GM23338 (cell line): Measurements from ENCODE around the gene COL18A1. TPM values are rescaled to one million over a fixed set of nuclear protein-coding genes. Genes with fewer than 3 reads are reported as not detected.

Experiments used
- ATAC-seq: fragments of 200-7000 bp; cut with Tn5 transposase; 3 replicates; pipeline ENCODE4 v1.9.1; 2020
- DNase-seq: peaks from one replicate; pipeline ENCODE4 v3.0.0-alpha.2; 2015; ENCODE audit warnings: low spot score
- H2AFZ ChIP-seq: fragments of 200-600 bp; sonication (generic); 2 replicates; pipeline ENCODE4 v1.8.0; 2016; ENCODE audit warnings: antibody characterized with exemption, mild to moderate bottlenecking, moderate library complexity
- H3F3A ChIP-seq: fragments of 200-600 bp; sonication (generic); replicated peaks from 2 replicates; pipeline ENCODE4 v1.8.0; 2017; ENCODE audit warnings: antibody characterized with exemption, mixed run types, low read depth
- H3K27ac ChIP-seq: fragments of 200-600 bp; sonication (generic); 2 replicates; pipeline ENCODE4 v1.6.1; 2016; ENCODE audit warnings: low read depth
- H3K27me3 ChIP-seq: fragments of 200-600 bp; sonication (generic); 2 replicates; pipeline ENCODE4 v1.8.0; 2016; ENCODE audit warnings: mild to moderate bottlenecking, mixed run types, moderate library complexity; ENCODE audit not compliant: insufficient read depth
- H3K36me3 ChIP-seq: fragments of 200-600 bp; sonication (generic); 2 replicates; pipeline ENCODE4 v1.8.0; 2016; ENCODE audit warnings: mild to moderate bottlenecking; ENCODE audit not compliant: insufficient read depth
- H3K4me1 ChIP-seq: fragments of 200-600 bp; sonication (generic); 2 replicates; pipeline ENCODE4 v1.8.0; 2016; ENCODE audit warnings: mild to moderate bottlenecking, moderate library complexity; ENCODE audit not compliant: insufficient read depth
- H3K4me2 ChIP-seq: fragments of 200-600 bp; sonication (generic); 2 replicates; pipeline ENCODE4 v1.7.1; 2017; ENCODE audit warnings: mixed run types
- H3K4me3 ChIP-seq: fragments of 200-600 bp; sonication (generic); 2 replicates; pipeline ENCODE4 v1.6.1; 2016; ENCODE audit warnings: mixed run types
- H3K79me2 ChIP-seq: fragments of 200-600 bp; sonication (generic); replicated peaks from 2 replicates; pipeline ENCODE4 v1.8.0; 2017; ENCODE audit warnings: mild to moderate bottlenecking; ENCODE audit not compliant: insufficient read depth
- H3K9me2 ChIP-seq: fragments of 200-600 bp; sonication (generic); 2 replicates; pipeline ENCODE4 v1.8.0; 2017; ENCODE audit not compliant: insufficient read depth
- H4K20me1 ChIP-seq: fragments of 200-600 bp; sonication (generic); replicated peaks from 2 replicates; pipeline ENCODE4 v1.8.0; 2017; ENCODE audit warnings: mild to moderate bottlenecking; ENCODE audit not compliant: insufficient read depth
- H3K27ac Mint-ChIP-seq: 2 replicates; pipeline ENCODE4 v1.8.0; 2020; ENCODE audit warnings: inconsistent platforms, mild to moderate bottlenecking, moderate library complexity, mixed read lengths
- H3K27me3 Mint-ChIP-seq: 3 replicates; pipeline ENCODE4 v1.8.0; 2022; ENCODE audit warnings: low read depth, mild to moderate bottlenecking, moderate library complexity, mixed read lengths, inconsistent platforms; ENCODE audit not compliant: insufficient read depth, poor library complexity
- H3K36me3 Mint-ChIP-seq: 3 replicates; pipeline ENCODE4 v1.8.0; 2021; ENCODE audit warnings: low read depth, mild to moderate bottlenecking, inconsistent platforms, moderate library complexity, mixed read lengths
- H3K4me1 Mint-ChIP-seq: 3 replicates; pipeline ENCODE4 v1.8.0; 2020; ENCODE audit warnings: mild to moderate bottlenecking, inconsistent platforms, mixed read lengths
- H3K4me3 Mint-ChIP-seq: 3 replicates; pipeline ENCODE4 v1.8.0; 2021; ENCODE audit warnings: moderate library complexity, mild to moderate bottlenecking, inconsistent platforms, mixed read lengths
- H3K9me3 Mint-ChIP-seq: 3 replicates; pipeline ENCODE4 v1.8.0; 2020; ENCODE audit warnings: moderate library complexity, mild to moderate bottlenecking, inconsistent platforms, mixed read lengths
- CREB1 ChIP-seq: fragments of 250-450 bp; sonication (Bioruptor Pico); IDR thresholded peaks from 2 replicates; pipeline ENCODE4 v1.5.0; 2020; ENCODE audit warnings: low read depth, mild to moderate bottlenecking, moderate library complexity
- EZH2 ChIP-seq: fragments of 200-600 bp; sonication (generic); IDR thresholded peaks from one replicate; pipeline ENCODE4 v1.8.0; 2017; ENCODE audit warnings: antibody characterized with exemption, mild to moderate bottlenecking, low read depth; ENCODE audit not compliant: unreplicated experiment
- JUNB ChIP-seq: IDR thresholded peaks from one replicate; pipeline ENCODE4 v1.6.1; 2016; ENCODE audit warnings: antibody characterized with exemption; ENCODE audit not compliant: unreplicated experiment
- NANOG ChIP-seq: IDR thresholded peaks from 2 replicates; pipeline ENCODE4 v1.6.1; 2016; ENCODE audit warnings: antibody characterized with exemption, borderline replicate concordance
- POLR2AphosphoS5 ChIP-seq: IDR thresholded peaks from 2 replicates; pipeline ENCODE4 v1.6.1; 2016; ENCODE audit warnings: antibody characterized with exemption, low read depth
- STAT1 ChIP-seq: IDR thresholded peaks from one replicate; pipeline ENCODE4 v1.6.1; 2016; ENCODE audit warnings: antibody characterized with exemption; ENCODE audit not compliant: unreplicated experiment
- ZNF462 ChIP-seq: fragments of 250-450 bp; sonication (Bioruptor Pico); IDR thresholded peaks from 2 replicates; pipeline ENCODE4 v1.5.0; 2020; ENCODE audit warnings: mild to moderate bottlenecking, moderate library complexity
- long read RNA-seq: library from polyadenylated mRNA; unstranded; transcript quantifications from one replicate; pipeline ENCODE4 v2.0.0, GENCODE V29; 2020; ENCODE audit not compliant: unreplicated experiment
- polyA plus RNA-seq: library from polyadenylated mRNA; unstranded; fragments of >200 nt; fragmentation: Nextera tagmentation; extraction: Ambion mirVana; gene quantifications from 2 replicates; pipeline ENCODE4 v1.2.1, GENCODE V29; 2016
- total RNA-seq: library from RNA; depleted of rRNA; stranded (reverse); fragments of >200 nt; shearing (Covaris generic); gene quantifications from 2 replicates; pipeline ENCODE4 v1.2.3, GENCODE V29; 2014; rRNA removed
- TF ChIP-seq, protein P1 (sequence below), 2 experiments: fragments of 200-600 bp in 1 of 2; sonication (generic) in 1 of 2; conservative IDR thresholded peaks; 2 replicates each; pipeline versions ENCODE4 v1.5.1 to v1.6.1; 2016 to 2017; ENCODE audit warnings: antibody characterized with exemption in 2 of 2, low read depth in 2 of 2, mild to moderate bottlenecking in 2 of 2, moderate library complexity in 1 of 2
- TF ChIP-seq, protein P2 (sequence below): IDR thresholded peaks from 2 replicates; pipeline ENCODE4 v1.6.1; 2016; ENCODE audit warnings: antibody characterized with exemption

The COL18A1 gene
- total RNA-seq (287 and 430 TPM in 2 replicates), polyA plus RNA-seq (38.4 and 45.1 TPM in 2 replicates)
- long read RNA-seq, partial matches to known transcripts: 9 of 19 reads
- long read RNA-seq, other reads (novel, unspliced or antisense): 10 of 19 reads

- Mint-ChIP-seq H3K27me3 (peaks cover 29% of the 10 kb centered on the region), H3K27ac (peak within 1 kb of the TSS; percentile 87), H3K4me1 (peaks cover 54% of the 10 kb centered on the region), H3K36me3 (peaks cover 25% of the 10 kb centered on the region), H3K4me3 (peak within 1 kb of the TSS; percentile 82), H3K9me3 (peaks cover 15% of the 10 kb centered on the region)
- Histone ChIP-seq H3F3A (peaks cover 30% of the 10 kb centered on the region), H3K27me3 (peaks cover 5% of the 10 kb centered on the region; the same call in 1 of the 2 replicates), H4K20me1 (peaks cover 19% of the 10 kb centered on the region), H3K4me3 (peak within 1 kb of the TSS; percentile 86), H2AFZ (peak within 1 kb of the TSS; percentile 83), H3K4me2 (peak within 1 kb of the TSS; percentile 97), H3K4me1 (peaks cover 36% of the 10 kb centered on the region), H3K36me3 (no peaks in the 10 kb centered on the region; the same call in 1 of the 2 replicates), H3K27ac (peak within 1 kb of the TSS; percentile 92), H3K79me2 (peaks cover 39% of the 10 kb centered on the region), H3K9me2 (0 out of 2 replicates have a peak, but pooled peaks cover 3% of the 10 kb centered on the region)
- DNase-seq: peak; percentile 77
- ATAC-seq: peak; percentile 14
- TF ChIP-seq POLR2AphosphoS5 (peak; percentile 79), CREB1 (CRISPR knock-in tag) (no peak)
Observed at GRCh38 chr21:45404730-45405270, at the start of gene COL18A1. Gene COL18A1, plus strand, starts transcription at chr21:45405165. Its CDS starts 66 bp downstream, at chr21:45405231.

DNA sequence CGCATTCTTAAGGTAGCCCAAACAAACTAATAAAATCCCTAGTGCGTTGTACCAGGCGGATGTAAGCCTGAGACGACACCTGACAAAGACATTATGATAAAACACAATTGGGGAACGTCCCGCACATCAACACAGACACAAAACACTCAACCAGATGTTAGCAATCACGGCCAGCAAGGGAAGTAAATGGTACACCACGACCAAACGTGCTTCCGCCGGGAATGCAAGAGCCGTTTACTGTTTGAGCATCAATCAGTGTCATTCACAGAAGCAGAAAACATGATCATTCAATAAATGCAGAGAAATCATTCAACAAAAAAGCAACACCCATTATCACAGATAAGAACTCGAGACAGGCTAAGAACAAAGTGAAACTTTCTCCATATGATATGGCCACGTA, 49.4 kb upstream of the COL18A1 start:
- H3K4me3 ChIP-seq: no peak overlapping the region
- no peaks in the 10 kb centered on the region for H3K9me2 ChIP-seq
- H2AFZ ChIP-seq: no peak overlapping the region
- no peak overlapping the region for H3K4me3 Mint-ChIP-seq
- no peaks in the 10 kb centered on the region for H3K36me3 ChIP-seq
- no peaks in the 10 kb centered on the region for H3K36me3 Mint-ChIP-seq
- H3K27ac ChIP-seq: no peak overlapping the region
- H3K4me1 Mint-ChIP-seq: peaks cover 22% of the 10 kb centered on the region
- DNase-seq (no peak), ATAC-seq (no peak)
- no peak overlapping the region for H3K27ac Mint-ChIP-seq
- no peaks in the 10 kb centered on the region for H4K20me1 ChIP-seq
- peaks cover 5% of the 10 kb centered on the region; the same call in 1 of the 2 replicates for H3F3A ChIP-seq
- peaks cover 5% of the 10 kb centered on the region for H3K27me3 Mint-ChIP-seq
- no peaks in the 10 kb centered on the region for H3K79me2 ChIP-seq
- no peak overlapping the region for H3K4me2 ChIP-seq
- H3K27me3 ChIP-seq: no peaks in the 10 kb centered on the region
- H3K9me3 Mint-ChIP-seq: no peaks in the 10 kb centered on the region
- no peaks in the 10 kb centered on the region for H3K4me1 ChIP-seq
- TF ChIP-seq, protein P1, sequence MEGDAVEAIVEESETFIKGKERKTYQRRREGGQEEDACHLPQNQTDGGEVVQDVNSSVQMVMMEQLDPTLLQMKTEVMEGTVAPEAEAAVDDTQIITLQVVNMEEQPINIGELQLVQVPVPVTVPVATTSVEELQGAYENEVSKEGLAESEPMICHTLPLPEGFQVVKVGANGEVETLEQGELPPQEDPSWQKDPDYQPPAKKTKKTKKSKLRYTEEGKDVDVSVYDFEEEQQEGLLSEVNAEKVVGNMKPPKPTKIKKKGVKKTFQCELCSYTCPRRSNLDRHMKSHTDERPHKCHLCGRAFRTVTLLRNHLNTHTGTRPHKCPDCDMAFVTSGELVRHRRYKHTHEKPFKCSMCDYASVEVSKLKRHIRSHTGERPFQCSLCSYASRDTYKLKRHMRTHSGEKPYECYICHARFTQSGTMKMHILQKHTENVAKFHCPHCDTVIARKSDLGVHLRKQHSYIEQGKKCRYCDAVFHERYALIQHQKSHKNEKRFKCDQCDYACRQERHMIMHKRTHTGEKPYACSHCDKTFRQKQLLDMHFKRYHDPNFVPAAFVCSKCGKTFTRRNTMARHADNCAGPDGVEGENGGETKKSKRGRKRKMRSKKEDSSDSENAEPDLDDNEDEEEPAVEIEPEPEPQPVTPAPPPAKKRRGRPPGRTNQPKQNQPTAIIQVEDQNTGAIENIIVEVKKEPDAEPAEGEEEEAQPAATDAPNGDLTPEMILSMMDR (conservative IDR thresholded peaks at IDR 0.05; ENCODE audit: low read depth in 2 of 2): no peak
- no peak for TF ChIP-seq EZH2
- no peak for TF ChIP-seq STAT1
- no peak for TF ChIP-seq NANOG
- TF ChIP-seq, protein P2, sequence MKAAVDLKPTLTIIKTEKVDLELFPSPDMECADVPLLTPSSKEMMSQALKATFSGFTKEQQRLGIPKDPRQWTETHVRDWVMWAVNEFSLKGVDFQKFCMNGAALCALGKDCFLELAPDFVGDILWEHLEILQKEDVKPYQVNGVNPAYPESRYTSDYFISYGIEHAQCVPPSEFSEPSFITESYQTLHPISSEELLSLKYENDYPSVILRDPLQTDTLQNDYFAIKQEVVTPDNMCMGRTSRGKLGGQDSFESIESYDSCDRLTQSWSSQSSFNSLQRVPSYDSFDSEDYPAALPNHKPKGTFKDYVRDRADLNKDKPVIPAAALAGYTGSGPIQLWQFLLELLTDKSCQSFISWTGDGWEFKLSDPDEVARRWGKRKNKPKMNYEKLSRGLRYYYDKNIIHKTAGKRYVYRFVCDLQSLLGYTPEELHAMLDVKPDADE: no peak
- TF ChIP-seq POLR2AphosphoS5: no peak
- TF ChIP-seq JUNB: no peak
- no peak for TF ChIP-seq ZNF462 (CRISPR knock-in tag)
